OCI-LY7 (cell line): ENCODE data around the gene HSBP1L1.

ENCODE experiments used
- CTCF ChIP-seq: fragments of 200-600 bp; sonication (generic); conservative IDR thresholded peaks from 2 replicates; pipeline ENCODE4 v1.5.1; 2014; ENCODE audit warnings: mild to moderate bottlenecking, antibody characterized with exemption, low read length, moderate library complexity, mixed read lengths
- EZH2phosphoT487 ChIP-seq: fragments of 200-600 bp; sonication (generic); IDR thresholded peaks from 2 replicates; pipeline ENCODE4 v1.6.1; 2018; ENCODE audit warnings: low read depth, borderline replicate concordance, mild to moderate bottlenecking, mixed run types, antibody characterized with exemption, low read length, moderate library complexity, mixed read lengths

- TF ChIP-seq CTCF (no peak), EZH2phosphoT487 (no peak)
Observed at GRCh38 chr18:79949697-79950487, 14.6 kb upstream of the HSBP1L1 start.
